Measurements from ENCODE around the gene FSD1L. TPM values are rescaled to one million over a fixed set of nuclear protein-coding genes. Genes with fewer than 3 reads are reported as not detected.

FSD1L gene
- total RNA-seq, 3 donors from 2014 or later (not counting 1 experiment from before 2014, with no cell fraction given) = 2.0 to 4.2 (median 2.1) TPM

- WGBS (ENCODE audit: insufficient coverage) = 100% methylated on average over 1 of the region's 3 CpGs
- H3K4me3 ChIP-seq (ENCODE audit: low read length) = no peak overlapping the region
- H3K4me1 Mint-ChIP-seq = peaks cover 0 to 12% of the 10 kb centered on the region in 2 donors
- H3K4me3 Mint-ChIP-seq = no peak overlapping the region
- peaks cover 3 to 10% of the 10 kb centered on the region in 2 donors for H3K27me3 Mint-ChIP-seq (ENCODE audit: low read depth in 2 of 2)
- H3K36me3 Mint-ChIP-seq = no peaks in the 10 kb centered on the region
- intact Hi-C loops (cut with micrococcal nuclease) = no loop called here
- no peak for DNase-seq
- TF ChIP-seq, protein P1, sequence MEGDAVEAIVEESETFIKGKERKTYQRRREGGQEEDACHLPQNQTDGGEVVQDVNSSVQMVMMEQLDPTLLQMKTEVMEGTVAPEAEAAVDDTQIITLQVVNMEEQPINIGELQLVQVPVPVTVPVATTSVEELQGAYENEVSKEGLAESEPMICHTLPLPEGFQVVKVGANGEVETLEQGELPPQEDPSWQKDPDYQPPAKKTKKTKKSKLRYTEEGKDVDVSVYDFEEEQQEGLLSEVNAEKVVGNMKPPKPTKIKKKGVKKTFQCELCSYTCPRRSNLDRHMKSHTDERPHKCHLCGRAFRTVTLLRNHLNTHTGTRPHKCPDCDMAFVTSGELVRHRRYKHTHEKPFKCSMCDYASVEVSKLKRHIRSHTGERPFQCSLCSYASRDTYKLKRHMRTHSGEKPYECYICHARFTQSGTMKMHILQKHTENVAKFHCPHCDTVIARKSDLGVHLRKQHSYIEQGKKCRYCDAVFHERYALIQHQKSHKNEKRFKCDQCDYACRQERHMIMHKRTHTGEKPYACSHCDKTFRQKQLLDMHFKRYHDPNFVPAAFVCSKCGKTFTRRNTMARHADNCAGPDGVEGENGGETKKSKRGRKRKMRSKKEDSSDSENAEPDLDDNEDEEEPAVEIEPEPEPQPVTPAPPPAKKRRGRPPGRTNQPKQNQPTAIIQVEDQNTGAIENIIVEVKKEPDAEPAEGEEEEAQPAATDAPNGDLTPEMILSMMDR (IDR thresholded peaks at IDR 0.05) = no peak
- no peaks in the 10 kb centered on the region for H3K27me3 ChIP-seq (ENCODE audit: control insufficient read depth, insufficient read depth, low read length)
- ATAC-seq = no peak
- H3K27ac ChIP-seq (ENCODE audit: low read length) = no peak overlapping the region
- no peaks in the 10 kb centered on the region for H3K9me3 Mint-ChIP-seq
- H3K36me3 ChIP-seq (ENCODE audit: control insufficient read depth, insufficient read depth, low read length) = no peaks in the 10 kb centered on the region
- no peak overlapping the region for H3K27ac Mint-ChIP-seq
- H3K9me3 ChIP-seq (ENCODE audit: control insufficient read depth, insufficient read depth, low read length) = no peaks in the 10 kb centered on the region
- peaks cover 12% of the 10 kb centered on the region for H3K4me1 ChIP-seq (ENCODE audit: control insufficient read depth, insufficient read depth, low read length)
Measured at GRCh38 chr9:105452185-105452584, 4.4 kb downstream of the FSD1L start.

DNA sequence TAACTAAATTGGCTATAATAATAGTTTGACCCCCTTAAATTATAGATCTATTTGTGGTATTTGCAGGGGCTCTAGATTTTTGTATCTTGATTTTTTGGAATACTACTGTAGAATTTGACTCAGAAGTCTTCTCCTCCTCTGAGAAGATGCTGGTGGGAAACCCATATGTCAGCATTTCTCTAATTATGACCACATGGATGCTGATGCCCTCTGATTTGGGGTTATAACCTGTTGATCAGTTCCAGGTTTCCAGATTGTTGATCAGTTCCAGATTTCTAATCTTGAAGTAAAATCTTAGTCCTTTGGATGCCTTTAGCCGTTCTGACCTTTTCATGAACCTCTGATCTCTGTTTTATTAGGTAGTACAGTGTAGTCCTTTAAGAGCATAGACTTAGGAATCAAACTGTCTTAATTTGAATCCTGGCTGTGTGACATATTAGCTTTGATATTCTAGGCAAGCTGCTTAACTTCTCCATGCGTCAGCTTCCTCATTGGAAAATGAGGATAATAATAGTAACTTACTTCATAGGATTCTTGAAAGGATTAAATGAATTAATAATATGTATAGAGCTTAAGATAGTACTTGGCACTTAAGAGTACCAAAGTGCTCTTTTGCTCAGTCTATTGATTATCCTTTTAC, 8.1 kb downstream of the FSD1L start:
- intact Hi-C loops (cut with micrococcal nuclease) = no loop called here
- WGBS (ENCODE audit: insufficient coverage) = 100% methylated on average over 2 of the region's 2 CpGs
- Mint-ChIP-seq H3K9me3 (no peaks in the 10 kb centered on the region), H3K36me3 (no peaks in the 10 kb centered on the region), H3K4me1 (no peaks in the 10 kb centered on the region), H3K27me3 (ENCODE audit: low read depth in 2 of 2) (peaks cover 3 to 9% of the 10 kb centered on the region in 2 donors), H3K4me3 (no peak overlapping the region), H3K27ac (no peak overlapping the region)
- no peak for DNase-seq
- H3K4me3 ChIP-seq (ENCODE audit: low read length) = no peak overlapping the region
- H3K9me3 ChIP-seq (ENCODE audit: control insufficient read depth, insufficient read depth, low read length) = peaks cover 5% of the 10 kb centered on the region
- no peaks in the 10 kb centered on the region for H3K4me1 ChIP-seq (ENCODE audit: control insufficient read depth, insufficient read depth, low read length)
- H3K36me3 ChIP-seq (ENCODE audit: control insufficient read depth, insufficient read depth, low read length) = no peaks in the 10 kb centered on the region
- H3K27ac ChIP-seq (ENCODE audit: low read length) = no peak overlapping the region
- TF ChIP-seq, protein P1 (IDR thresholded peaks at IDR 0.05) = no peak
- no peaks in the 10 kb centered on the region for H3K27me3 ChIP-seq (ENCODE audit: control insufficient read depth, insufficient read depth, low read length)
- ATAC-seq = no peak

DNA sequence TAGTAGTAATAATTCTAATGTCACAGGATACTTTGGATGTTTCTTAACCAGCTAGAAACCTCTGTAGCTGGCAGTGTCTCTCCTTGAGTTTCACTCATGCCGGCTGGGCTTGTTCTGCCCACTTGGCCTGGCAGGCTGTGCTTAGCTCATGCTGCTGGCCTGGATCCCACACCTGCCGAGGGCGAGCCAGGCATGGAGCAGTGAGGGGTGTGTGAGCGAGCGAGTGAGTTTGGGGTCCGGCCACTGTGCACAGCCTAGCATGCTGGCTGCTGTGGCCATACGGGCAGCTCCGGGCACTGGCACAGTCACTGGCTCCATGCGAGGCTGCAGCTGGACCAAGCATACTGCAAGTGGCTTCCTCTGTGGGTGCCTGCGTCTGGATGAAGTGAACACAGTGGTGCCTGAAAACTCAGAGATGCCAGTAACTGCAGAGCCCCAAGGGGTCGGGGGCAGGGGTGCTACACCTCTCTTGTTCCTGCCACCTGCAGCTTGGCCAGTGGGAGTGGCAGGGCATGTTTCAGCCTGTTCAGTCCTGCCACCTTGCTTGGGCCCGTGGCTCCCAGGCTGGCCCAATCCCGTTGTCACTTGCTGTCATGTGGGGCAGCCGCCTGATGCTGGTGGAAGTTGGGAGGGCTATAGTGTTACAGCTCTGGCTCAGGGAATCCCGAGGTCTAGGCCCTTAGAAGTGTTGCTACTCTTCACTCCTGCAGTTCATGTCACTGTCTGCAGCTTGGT, 9.9 kb downstream of the FSD1L start:
- H3K27ac ChIP-seq (ENCODE audit: low read length) = no peak overlapping the region
- H3K4me1 ChIP-seq (ENCODE audit: control insufficient read depth, insufficient read depth, low read length) = no peaks in the 10 kb centered on the region
- H3K27ac Mint-ChIP-seq = no peak overlapping the region
- H3K9me3 Mint-ChIP-seq = no peaks in the 10 kb centered on the region
- H3K4me3 Mint-ChIP-seq = no peak overlapping the region
- no peak overlapping the region for H3K4me3 ChIP-seq (ENCODE audit: low read length)
- 93% methylated on average over 15 of the region's 15 CpGs for WGBS (ENCODE audit: insufficient coverage)
- peaks cover 0 to 3% of the 10 kb centered on the region in 2 donors for H3K27me3 Mint-ChIP-seq (ENCODE audit: low read depth in 2 of 2)
- H3K36me3 ChIP-seq (ENCODE audit: control insufficient read depth, insufficient read depth, low read length) = no peaks in the 10 kb centered on the region
- H3K9me3 ChIP-seq (ENCODE audit: control insufficient read depth, insufficient read depth, low read length) = peaks cover 5% of the 10 kb centered on the region
- intact Hi-C loops (cut with micrococcal nuclease) = no loop called here
- no peaks in the 10 kb centered on the region for H3K27me3 ChIP-seq (ENCODE audit: control insufficient read depth, insufficient read depth, low read length)
- TF ChIP-seq, protein P1 (IDR thresholded peaks at IDR 0.05) = no peak
- DNase-seq (no peak), ATAC-seq (no peak)
- H3K4me1 Mint-ChIP-seq = no peaks in the 10 kb centered on the region
- no peaks in the 10 kb centered on the region for H3K36me3 Mint-ChIP-seq
